ENCODE measurements around the gene PTGER1.

- no peak for TF ChIP-seq CTCF (IDR thresholded peaks at IDR 0.05; ENCODE audit: low read depth, low read length)
- TF ChIP-seq EZH2phosphoT487 (IDR thresholded peaks at IDR 0.05; ENCODE audit: low read depth) = no peak
These were observed 49.4 kb downstream of the PTGER1 start for GRCh38 chr19:14425696-14426138.

Data from OCI-LY3 (cell line).